GM23338 (cell line): ENCODE data around the gene ANKRD55.

Experiments used
- EZH2phosphoT487 ChIP-seq: fragments of 200-600 bp; sonication (generic); IDR thresholded peaks from one replicate; pipeline ENCODE4 v1.8.1; 2018; ENCODE audit warnings: antibody characterized with exemption; ENCODE audit not compliant: unreplicated experiment
- POLR2AphosphoS5 ChIP-seq: IDR thresholded peaks from 2 replicates; pipeline ENCODE4 v1.6.1; 2016; ENCODE audit warnings: antibody characterized with exemption, low read depth
- STAT1 ChIP-seq: IDR thresholded peaks from one replicate; pipeline ENCODE4 v1.6.1; 2016; ENCODE audit warnings: antibody characterized with exemption; ENCODE audit not compliant: unreplicated experiment
- ZNF114 ChIP-seq: fragments of 250-450 bp; sonication (Bioruptor Pico); IDR thresholded peaks from 2 replicates; pipeline ENCODE4 v1.5.0; 2020; ENCODE audit warnings: mild to moderate bottlenecking, moderate library complexity
- TF ChIP-seq, protein P1 (sequence below), 2 experiments: fragments of 200-600 bp in 1 of 2; sonication (generic) in 1 of 2; conservative IDR thresholded peaks; 2 replicates each; pipeline versions ENCODE4 v1.5.1 to v1.6.1; 2016 to 2017; ENCODE audit warnings: antibody characterized with exemption in 2 of 2, low read depth in 2 of 2, mild to moderate bottlenecking in 2 of 2, moderate library complexity in 1 of 2
- TF ChIP-seq, protein P2 (sequence below): IDR thresholded peaks from 2 replicates; pipeline ENCODE4 v1.6.1; 2016; ENCODE audit warnings: antibody characterized with exemption

DNA sequence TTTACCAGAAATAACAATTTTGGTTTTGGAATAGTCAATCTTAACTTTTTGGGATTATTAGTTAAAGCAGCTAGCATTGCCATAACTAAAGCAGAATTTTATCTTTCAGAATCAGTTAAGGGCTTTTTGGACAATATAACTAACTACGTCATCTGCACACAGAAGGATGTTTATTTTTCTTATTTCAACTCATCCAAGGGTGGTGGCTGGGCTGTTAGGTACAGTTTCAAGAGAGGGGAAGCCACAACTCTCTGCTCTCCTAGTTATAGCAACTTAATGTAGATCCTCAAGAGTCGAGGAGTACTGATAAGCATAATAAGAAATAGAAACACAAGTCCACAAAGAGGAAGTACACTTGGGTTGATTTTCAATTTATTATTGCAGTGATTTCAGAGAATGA is 65.6 kb downstream of the ANKRD55 start:
- TF ChIP-seq, protein P1, sequence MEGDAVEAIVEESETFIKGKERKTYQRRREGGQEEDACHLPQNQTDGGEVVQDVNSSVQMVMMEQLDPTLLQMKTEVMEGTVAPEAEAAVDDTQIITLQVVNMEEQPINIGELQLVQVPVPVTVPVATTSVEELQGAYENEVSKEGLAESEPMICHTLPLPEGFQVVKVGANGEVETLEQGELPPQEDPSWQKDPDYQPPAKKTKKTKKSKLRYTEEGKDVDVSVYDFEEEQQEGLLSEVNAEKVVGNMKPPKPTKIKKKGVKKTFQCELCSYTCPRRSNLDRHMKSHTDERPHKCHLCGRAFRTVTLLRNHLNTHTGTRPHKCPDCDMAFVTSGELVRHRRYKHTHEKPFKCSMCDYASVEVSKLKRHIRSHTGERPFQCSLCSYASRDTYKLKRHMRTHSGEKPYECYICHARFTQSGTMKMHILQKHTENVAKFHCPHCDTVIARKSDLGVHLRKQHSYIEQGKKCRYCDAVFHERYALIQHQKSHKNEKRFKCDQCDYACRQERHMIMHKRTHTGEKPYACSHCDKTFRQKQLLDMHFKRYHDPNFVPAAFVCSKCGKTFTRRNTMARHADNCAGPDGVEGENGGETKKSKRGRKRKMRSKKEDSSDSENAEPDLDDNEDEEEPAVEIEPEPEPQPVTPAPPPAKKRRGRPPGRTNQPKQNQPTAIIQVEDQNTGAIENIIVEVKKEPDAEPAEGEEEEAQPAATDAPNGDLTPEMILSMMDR (conservative IDR thresholded peaks at IDR 0.05; ENCODE audit: low read depth in 2 of 2), result no peak
- TF ChIP-seq STAT1, result no peak
- no peak for TF ChIP-seq POLR2AphosphoS5
- TF ChIP-seq ZNF114 (CRISPR knock-in tag), result no peak
- TF ChIP-seq, protein P2, sequence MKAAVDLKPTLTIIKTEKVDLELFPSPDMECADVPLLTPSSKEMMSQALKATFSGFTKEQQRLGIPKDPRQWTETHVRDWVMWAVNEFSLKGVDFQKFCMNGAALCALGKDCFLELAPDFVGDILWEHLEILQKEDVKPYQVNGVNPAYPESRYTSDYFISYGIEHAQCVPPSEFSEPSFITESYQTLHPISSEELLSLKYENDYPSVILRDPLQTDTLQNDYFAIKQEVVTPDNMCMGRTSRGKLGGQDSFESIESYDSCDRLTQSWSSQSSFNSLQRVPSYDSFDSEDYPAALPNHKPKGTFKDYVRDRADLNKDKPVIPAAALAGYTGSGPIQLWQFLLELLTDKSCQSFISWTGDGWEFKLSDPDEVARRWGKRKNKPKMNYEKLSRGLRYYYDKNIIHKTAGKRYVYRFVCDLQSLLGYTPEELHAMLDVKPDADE, result no peak
- no peak for TF ChIP-seq EZH2phosphoT487
